HUES64 (cell line): ENCODE results near the gene TREML4.

Source experiments
- H3K27ac ChIP-seq: 2 replicates; pipeline ENCODE4 v1.7.0; 2013; ENCODE audit warnings: low read depth, low read length, inconsistent platforms
- H3K27me3 ChIP-seq: 2 replicates; pipeline ENCODE4 v1.6.1; 2013; ENCODE audit warnings: mild to moderate bottlenecking, low read length; ENCODE audit not compliant: insufficient read depth
- H3K36me3 ChIP-seq: 2 replicates; pipeline ENCODE4 v1.6.1; 2013; ENCODE audit warnings: mild to moderate bottlenecking, low read length; ENCODE audit not compliant: insufficient read depth
- H3K4me1 ChIP-seq: 2 replicates; pipeline ENCODE4 v1.6.1; 2013; ENCODE audit warnings: mild to moderate bottlenecking, low read length, moderate library complexity; ENCODE audit not compliant: insufficient read depth
- H3K4me3 ChIP-seq: 2 replicates; pipeline ENCODE4 v1.5.1; 2013; ENCODE audit warnings: mild to moderate bottlenecking, low read length, moderate library complexity
- H3K9ac ChIP-seq: 2 replicates; pipeline ENCODE4 v1.6.1; 2013; ENCODE audit warnings: mild to moderate bottlenecking, low read depth, low read length
- H3K9me3 ChIP-seq: 2 replicates; pipeline ENCODE4 v1.6.1; 2013; ENCODE audit warnings: low read depth, low read length; ENCODE audit not compliant: insufficient read depth
- WGBS: fragments of 150-250, 120-280 bp; methylation state at CpG from one replicate; pipeline ENCODE4 v1.1.7; 2013; ENCODE audit warnings: missing lambda C conversion rate; 5-methylcytosine and 5-hydroxymethylcytosine counted together

Gene TREML4

GRCh38 chr6:41288030-41288753, 60.0 kb downstream of the TREML4 start:
- H3K36me3 ChIP-seq: no peaks in the 10 kb centered on the region
- H3K27ac ChIP-seq: no peak overlapping the region
- no peak overlapping the region for H3K9ac ChIP-seq
- peaks cover 63% of the 10 kb centered on the region for H3K27me3 ChIP-seq
- H3K4me3 ChIP-seq: no peak overlapping the region
- 87% methylated on average over 6 of the region's 6 CpGs for WGBS
- H3K4me1 ChIP-seq: peaks cover 8% of the 10 kb centered on the region; the same call in 1 of the 2 replicates
- H3K9me3 ChIP-seq: no peaks in the 10 kb centered on the region
